Heart left ventricle (tissue), 13 donors: ENCODE results near the gene TPBGL.
A peak's percentile ranks its signal among the peaks of the same experiment; 100 is the strongest.

ENCODE experiments used
- CTCF ChIP-seq, 12 donors: fragments of 200-600 bp; sonication (generic) in 4 of 12; IDR thresholded peaks; one replicate each; pipeline versions ENCODE4 v1.5.0 to v1.8.0; 2018 to 2022; ENCODE audit warnings: antibody characterized with exemption in 12 of 12, mild to moderate bottlenecking in 5 of 12
- POLR2A ChIP-seq, 2 donors: fragments of 450-650 bp; IDR thresholded peaks; one replicate each; pipeline ENCODE4 v1.6.1; 2017; ENCODE audit warnings: antibody characterized with exemption in 2 of 2, mild to moderate bottlenecking in 2 of 2, moderate library complexity in 2 of 2
- donor health status: ischemic (EF 13 %, LVEDD 7.1; RV severe dilation, severe dysfunction).
- donor health status: DM: no; HTN: yes; CAD: no.
- donor health status: DM: no; HTN: no; CAD: no.
- donor health status: ischemic (EF 25% LVEDD 6.9; RV normal size, moderate dysfunction).
- donor health status: ischemic (EF 25% LVEDD 5.7; RV mildly dilated, moderate dysfunction).
- donor health status: ischemic (EF 35%, LVEDD 5.7; RV mildly dilated, moderate dysfunction).
- donor health status: nonischemic (EF 11% LVEDD 7.7; RV severe dilation, severe dysfunction).
- donor health status: DM: yes; HTN: yes; CAD: no.
- donor health status: PGD.
- donor health status: ischemic (EF 29% LVEDD 5.4; RV normal size, mild dysfunction).
- donor health status: nonischemic (EF 23%, LVEDD 6.1; RV moderate dilation, normal function).

- no peak for TF ChIP-seq CTCF (IDR thresholded peaks at IDR 0.05)
- TF ChIP-seq POLR2A (IDR thresholded peaks at IDR 0.05) = peak in 1 of 2 donors; percentile 11
Measured at GRCh38 chr11:75195167-75195962, 45.2 kb upstream of the TPBGL start.
